ENCODE results near the gene NAV3. TPM values are rescaled to one million over a fixed set of nuclear protein-coding genes. Genes with fewer than 3 reads are reported as not detected.

Gene NAV3
- total RNA-seq, 1 experiment from 2014 or later: 4.1 TPM

- H3K27ac Mint-ChIP-seq (ENCODE audit: unreplicated experiment): no peak overlapping the region
- no peak for DNase-seq
- H3K36me3 Mint-ChIP-seq (ENCODE audit: insufficient read depth, unreplicated experiment): no peaks in the 10 kb centered on the region
- peaks cover 10% of the 10 kb centered on the region for H3K4me1 Mint-ChIP-seq (ENCODE audit: low read depth, unreplicated experiment)
- intact Hi-C loops (cut with micrococcal nuclease; ENCODE audit: unreplicated experiment): loop anchor here (1.0 to 2.0 kb wide), 2 partner anchors 122 to 397 kb away; no protein-coding TSS in a partner anchor
- CTCF ChIA-PET: interaction anchor here (0.5 kb wide), 1 partner anchor 177 kb away, joined by 4 read pairs; no protein-coding TSS in a partner anchor
- no peaks in the 10 kb centered on the region for H3K27me3 Mint-ChIP-seq (ENCODE audit: unreplicated experiment)
- no TSS peak for BruUV-seq (replicated peaks)
- TF ChIP-seq CTCF (IDR thresholded peaks at IDR 0.05; ENCODE audit: unreplicated experiment): no peak
- no peak overlapping the region for H3K4me3 Mint-ChIP-seq (ENCODE audit: low read depth, unreplicated experiment)
- H3K9me3 Mint-ChIP-seq (ENCODE audit: low read depth, unreplicated experiment): no peaks in the 10 kb centered on the region
These were observed 291.4 kb downstream of the NAV3 start for GRCh38 chr12:78121969-78122610.

GRCh38 chr12:78128211-78128610, 297.5 kb downstream of the NAV3 start:
- no TSS peak for BruUV-seq (replicated peaks)
- Mint-ChIP-seq H3K36me3 (ENCODE audit: insufficient read depth, unreplicated experiment) (no peaks in the 10 kb centered on the region), H3K27ac (ENCODE audit: unreplicated experiment) (no peak overlapping the region), H3K9me3 (ENCODE audit: low read depth, unreplicated experiment) (no peaks in the 10 kb centered on the region), H3K4me3 (ENCODE audit: low read depth, unreplicated experiment) (no peak overlapping the region), H3K27me3 (ENCODE audit: unreplicated experiment) (no peaks in the 10 kb centered on the region), H3K4me1 (ENCODE audit: low read depth, unreplicated experiment) (no peaks in the 10 kb centered on the region)
- TF ChIP-seq CTCF (IDR thresholded peaks at IDR 0.05; ENCODE audit: unreplicated experiment): no peak
- intact Hi-C loops (cut with micrococcal nuclease; ENCODE audit: unreplicated experiment): no loop called here
- DNase-seq: no peak
- CTCF ChIA-PET: no interaction called here

- Mint-ChIP-seq H3K27me3 (ENCODE audit: unreplicated experiment) (no peaks in the 10 kb centered on the region), H3K36me3 (ENCODE audit: insufficient read depth, unreplicated experiment) (no peaks in the 10 kb centered on the region), H3K4me1 (ENCODE audit: low read depth, unreplicated experiment) (no peaks in the 10 kb centered on the region), H3K27ac (ENCODE audit: unreplicated experiment) (no peak overlapping the region), H3K9me3 (ENCODE audit: low read depth, unreplicated experiment) (no peaks in the 10 kb centered on the region), H3K4me3 (ENCODE audit: low read depth, unreplicated experiment) (no peak overlapping the region)
- no peak for TF ChIP-seq CTCF (IDR thresholded peaks at IDR 0.05; ENCODE audit: unreplicated experiment)
- intact Hi-C loops (cut with micrococcal nuclease; ENCODE audit: unreplicated experiment): loop anchor here (10.0 kb wide), 1 partner anchor 1201 kb away; no protein-coding TSS in a partner anchor
- CTCF ChIA-PET: no interaction called here
- DNase-seq: no peak
- no TSS peak for BruUV-seq (replicated peaks)
These were observed 313.0 kb downstream of the NAV3 start for GRCh38 chr12:78143717-78144116.

GRCh38 chr12:78145398-78145797, 314.7 kb downstream of the NAV3 start:
- no peak for DNase-seq
- intact Hi-C loops (cut with micrococcal nuclease; ENCODE audit: unreplicated experiment): loop anchor here (10.0 kb wide), 1 partner anchor 1199 kb away; no protein-coding TSS in a partner anchor
- no peak overlapping the region for H3K4me3 Mint-ChIP-seq (ENCODE audit: low read depth, unreplicated experiment)
- H3K9me3 Mint-ChIP-seq (ENCODE audit: low read depth, unreplicated experiment): no peaks in the 10 kb centered on the region
- H3K27me3 Mint-ChIP-seq (ENCODE audit: unreplicated experiment): no peaks in the 10 kb centered on the region
- no peaks in the 10 kb centered on the region for H3K36me3 Mint-ChIP-seq (ENCODE audit: insufficient read depth, unreplicated experiment)
- no peak for TF ChIP-seq CTCF (IDR thresholded peaks at IDR 0.05; ENCODE audit: unreplicated experiment)
- CTCF ChIA-PET: interaction anchor here (0.7 kb wide), 2 partner anchors 265 to 326 kb away, joined by 3 read pairs; no protein-coding TSS in a partner anchor
- no peaks in the 10 kb centered on the region for H3K4me1 Mint-ChIP-seq (ENCODE audit: low read depth, unreplicated experiment)
- H3K27ac Mint-ChIP-seq (ENCODE audit: unreplicated experiment): no peak overlapping the region
- no TSS peak for BruUV-seq (replicated peaks)

Data from Calu3 (cell line).